Coronary artery (tissue), 2 donors: ENCODE measurements around the gene WDFY2.

Experiments used
- DNase-seq: peaks from one replicate; pipeline ENCODE4 v3.0.0-alpha.2; 2017; ENCODE audit warnings: low spot score
- H3K27ac ChIP-seq, 2 donors: fragments of 200-600 bp; sonication (generic); one replicate each; pipeline ENCODE4 v1.5.1; 2016 to 2019
- H3K4me3 ChIP-seq: fragments of 200-600 bp; sonication (generic); 2 replicates; pipeline ENCODE4 v1.5.1; 2016; ENCODE audit warnings: mild to moderate bottlenecking, moderate library complexity
- CTCF ChIP-seq: fragments of 200-600 bp; sonication (generic); IDR thresholded peaks from one replicate; pipeline ENCODE4 v1.5.1; 2019; ENCODE audit warnings: antibody characterized with exemption

WDFY2 gene

GRCh38 chr13:51782026-51782710, 197.9 kb downstream of the WDFY2 start:
- no peak for DNase-seq
- no peak for TF ChIP-seq CTCF
- H3K27ac ChIP-seq, result no peak overlapping the region

GRCh38 chr13:51783428-51784094, 199.3 kb downstream of the WDFY2 start:
- no peak overlapping the region for H3K4me3 ChIP-seq
- DNase-seq, result no peak
- no peak overlapping the region for H3K27ac ChIP-seq
- no peak for TF ChIP-seq CTCF

More at GRCh38 chr13:51782026-51782710, 197.9 kb downstream of the WDFY2 start:
- no peak overlapping the region for H3K4me3 ChIP-seq

- no peak overlapping the region for H3K27ac ChIP-seq
- no peak for DNase-seq
- H3K4me3 ChIP-seq, result no peak overlapping the region
- no peak for TF ChIP-seq CTCF
These were observed 199.8 kb downstream of the WDFY2 start for GRCh38 chr13:51784097-51784496.

- DNase-seq, result no peak
- no peak for TF ChIP-seq CTCF
- Histone ChIP-seq H3K27ac (peak overlapping the region in 1 of 2 donors; percentile 68), H3K4me3 (peak overlapping the region; percentile 43)
These were observed 201.6 kb downstream of the WDFY2 start for GRCh38 chr13:51785712-51786424.

GRCh38 chr13:51786425-51787265, 202.4 kb downstream of the WDFY2 start:
- H3K4me3 ChIP-seq, result peak overlapping the region; percentile 43
- H3K27ac ChIP-seq, result peak overlapping the region in 1 of 2 donors; percentile 68
- TF ChIP-seq CTCF, result no peak
- DNase-seq, result no peak

GRCh38 chr13:51793570-51794271, 209.5 kb downstream of the WDFY2 start:
- DNase-seq, result no peak
- Histone ChIP-seq H3K27ac (peak overlapping the region in 1 of 2 donors; percentile 31), H3K4me3 (no peak overlapping the region)
- TF ChIP-seq CTCF, result no peak
